Naive B cell (primary cell): ENCODE data around the gene SHROOM3. TPM values are rescaled to one million over a fixed set of nuclear protein-coding genes. Genes with fewer than 3 reads are reported as not detected.

Experiments used
- ATAC-seq, 2 donors: fragments of 150-1000 bp; cut with Tn5 transposase; 2 replicates each; pipeline ENCODE4 v1.10.0; 2021; ENCODE audit warnings: low read depth in 2 of 2, mild to moderate bottlenecking in 2 of 2, moderate library complexity in 2 of 2
- DNase-seq: peaks from one replicate; pipeline ENCODE4 v3.0.0; 2022
- H3K27ac Mint-ChIP-seq, 6 donors: one replicate each; pipeline ENCODE4 v1.8.0; 2020 to 2022; ENCODE audit warnings: mild to moderate bottlenecking in 6 of 6, mixed read lengths in 6 of 6, moderate library complexity in 5 of 6, inconsistent platforms in 2 of 6
- H3K27me3 Mint-ChIP-seq, 3 donors: one replicate each; pipeline ENCODE4 v1.8.0; 2021 to 2022; ENCODE audit warnings: mixed read lengths in 3 of 3, mild to moderate bottlenecking in 1 of 3
- H3K36me3 Mint-ChIP-seq, 2 donors: one replicate each; pipeline ENCODE4 v1.8.0; 2020 to 2022; ENCODE audit warnings: mixed read lengths in 2 of 2, inconsistent platforms in 1 of 2, mild to moderate bottlenecking in 1 of 2
- H3K4me1 Mint-ChIP-seq, 3 donors: one replicate each; pipeline ENCODE4 v1.8.0; 2020 to 2022; ENCODE audit warnings: mixed read lengths in 3 of 3, inconsistent platforms in 1 of 3, mild to moderate bottlenecking in 1 of 3, moderate library complexity in 1 of 3
- H3K4me3 Mint-ChIP-seq, 8 donors: one replicate each; pipeline ENCODE4 v1.8.0; 2020 to 2022; ENCODE audit warnings: mild to moderate bottlenecking in 8 of 8, mixed read lengths in 8 of 8, moderate library complexity in 8 of 8, inconsistent platforms in 2 of 8
- H3K9me3 Mint-ChIP-seq, 7 donors: one replicate each; pipeline ENCODE4 v1.8.0; 2020 to 2022; ENCODE audit warnings: mixed read lengths in 7 of 7, mild to moderate bottlenecking in 5 of 7, inconsistent platforms in 2 of 7, moderate library complexity in 1 of 7
- polyA plus RNA-seq, 6 donors: library from polyadenylated mRNA; unstranded; fragments of 300-500 nt; fragmentation: Illumina TruSeq; gene quantifications; one replicate each; pipeline ENCODE4 v1.2.3, GENCODE V29; 2021; ENCODE audit warnings: low read depth in 6 of 6

The SHROOM3 gene
- polyA plus RNA-seq, 6 donors from 2014 or later = 0.40 to 0.95 (median 0.69) TPM; not detected in 3

DNA sequence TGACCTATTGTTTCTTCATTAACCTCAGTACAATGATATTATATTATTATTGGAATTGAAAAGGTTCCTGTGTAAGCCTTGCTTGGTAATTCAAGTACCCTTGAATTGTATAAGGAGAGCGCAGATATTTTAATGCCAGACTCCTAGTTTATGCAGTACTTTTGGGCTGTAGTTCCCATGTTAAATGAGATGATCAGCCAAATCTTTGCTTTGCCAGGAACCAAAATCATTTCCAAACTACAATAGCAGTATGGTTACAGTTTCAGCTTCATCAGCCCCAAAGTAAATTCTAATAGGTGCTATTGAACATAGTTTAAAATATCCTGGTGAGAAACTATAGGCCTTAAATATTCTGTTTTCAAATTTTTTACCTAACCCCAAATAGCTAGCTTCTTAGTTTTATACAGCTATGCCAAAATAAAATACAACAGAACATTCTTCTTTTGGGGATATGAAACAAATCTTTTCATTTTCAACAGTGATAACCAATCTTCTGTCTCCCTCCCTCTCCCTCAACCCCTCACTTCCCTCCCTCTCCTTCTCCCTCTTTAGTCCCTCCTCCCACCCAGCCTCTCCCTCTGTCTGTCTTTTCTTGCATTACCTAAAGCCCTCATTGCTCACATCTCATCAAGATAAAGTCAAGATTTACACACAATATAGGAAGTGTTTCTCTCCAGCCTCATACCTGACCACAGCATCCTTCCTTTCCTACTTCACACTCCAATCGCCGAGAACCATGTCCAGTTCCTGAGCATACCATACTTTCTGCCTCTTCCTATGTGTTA lies 190.1 kb downstream of the SHROOM3 start:
- Mint-ChIP-seq H3K27ac (no peak overlapping the region), H3K27me3 (peaks cover 0 to 12% (median 0%) of the 10 kb centered on the region in 3 donors), H3K36me3 (no peaks in the 10 kb centered on the region), H3K4me3 (no peak overlapping the region), H3K9me3 (peaks cover 0 to 1% (median 0%) of the 10 kb centered on the region in 7 donors), H3K4me1 (no peaks in the 10 kb centered on the region)
- DNase-seq (no peak), ATAC-seq (no peak)

DNA sequence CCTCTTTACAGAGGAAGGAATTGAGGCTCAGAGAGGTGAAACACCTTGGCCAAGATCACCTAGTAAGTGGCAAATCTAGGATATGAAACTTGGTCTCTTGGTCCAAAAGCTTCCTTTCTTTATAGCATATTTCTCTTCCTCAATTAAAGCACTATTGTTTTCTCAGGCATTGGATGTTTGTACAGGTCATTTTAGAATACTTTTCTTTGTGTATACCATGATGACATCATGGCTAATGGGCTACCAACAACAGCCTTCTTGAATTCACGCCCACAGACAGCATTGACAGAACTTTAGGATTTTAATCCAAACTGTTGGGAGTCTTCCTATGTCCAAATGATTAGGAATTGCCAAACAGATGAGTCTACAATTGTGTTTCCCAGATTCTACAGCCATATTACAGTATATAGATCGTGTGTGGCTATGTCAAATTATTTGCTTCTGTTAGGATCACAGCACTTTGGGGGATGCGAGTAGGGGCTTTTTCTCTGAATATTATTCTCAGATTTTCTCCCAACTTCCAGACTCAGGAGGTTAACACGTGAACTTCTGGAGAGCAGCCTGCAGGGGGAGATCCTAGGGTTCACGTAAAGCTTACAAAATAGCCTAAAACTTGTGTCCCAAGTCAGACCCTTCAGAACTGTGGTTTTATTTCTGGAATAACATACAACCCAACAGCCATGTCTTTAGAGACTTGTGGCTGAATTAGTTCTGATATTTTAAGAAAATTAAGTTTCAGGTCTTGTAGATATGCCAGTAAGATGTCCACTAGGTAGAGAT lies 191.8 kb downstream of the SHROOM3 start:
- no peak for ATAC-seq
- H3K4me3 Mint-ChIP-seq = no peak overlapping the region

DNA sequence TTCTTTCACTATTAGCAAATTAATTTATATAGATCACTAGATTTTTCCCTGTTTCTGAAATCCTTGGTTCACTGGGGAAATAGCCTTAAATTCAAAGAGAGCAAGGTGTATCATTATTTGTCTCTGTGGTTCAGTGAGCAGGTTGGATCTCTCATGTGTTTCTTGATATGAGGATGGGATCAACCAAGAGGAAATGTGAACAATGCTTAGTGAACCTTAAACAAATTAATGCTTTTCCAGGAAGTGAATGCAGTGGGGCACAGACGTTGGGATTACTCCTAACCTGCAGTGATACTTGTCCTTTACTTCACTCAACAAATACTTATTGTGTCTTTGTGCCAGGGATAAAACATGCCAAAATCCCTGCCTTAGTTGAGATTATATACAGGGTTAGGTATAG lies 193.2 kb downstream of the SHROOM3 start:
- no peaks in the 10 kb centered on the region for H3K4me1 Mint-ChIP-seq
- DNase-seq = no peak
- peaks cover 0 to 22% (median 10%) of the 10 kb centered on the region in 3 donors for H3K27me3 Mint-ChIP-seq
- peaks cover 0 to 1% (median 0%) of the 10 kb centered on the region in 7 donors for H3K9me3 Mint-ChIP-seq
- no peak for ATAC-seq
- no peak overlapping the region for H3K4me3 Mint-ChIP-seq
- H3K27ac Mint-ChIP-seq = no peak overlapping the region
- no peaks in the 10 kb centered on the region for H3K36me3 Mint-ChIP-seq

More for the DNA sequence above, 191.8 kb downstream of the SHROOM3 start:
- H3K4me1 Mint-ChIP-seq = no peaks in the 10 kb centered on the region
- H3K27me3 Mint-ChIP-seq = peaks cover 0 to 17% (median 5%) of the 10 kb centered on the region in 3 donors
- no peak for DNase-seq
- H3K36me3 Mint-ChIP-seq = no peaks in the 10 kb centered on the region
- no peak overlapping the region for H3K27ac Mint-ChIP-seq
- peaks cover 0 to 1% (median 0%) of the 10 kb centered on the region in 7 donors for H3K9me3 Mint-ChIP-seq

DNA sequence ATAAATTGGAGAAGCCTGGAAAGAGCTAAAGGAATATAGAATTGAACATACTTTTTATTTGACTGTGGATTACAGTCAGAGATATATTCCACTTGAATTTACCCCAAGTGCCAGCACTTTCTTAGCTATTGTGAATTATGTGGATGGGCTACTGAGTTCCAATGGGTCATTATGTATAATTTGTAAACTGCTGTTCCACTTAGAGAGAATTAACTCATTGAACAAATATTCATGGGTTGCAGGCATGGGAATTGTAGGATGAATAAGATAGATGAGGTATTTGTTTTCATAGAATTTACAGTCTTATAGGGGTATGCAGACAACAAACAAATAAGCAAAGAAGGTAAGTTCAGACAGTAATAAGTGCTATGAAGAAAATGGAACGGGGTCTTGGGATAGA lies 195.7 kb downstream of the SHROOM3 start:
- Mint-ChIP-seq H3K27ac (no peak overlapping the region), H3K36me3 (no peaks in the 10 kb centered on the region), H3K9me3 (peaks cover 0 to 1% (median 0%) of the 10 kb centered on the region in 7 donors), H3K4me3 (no peak overlapping the region), H3K27me3 (peaks cover 0 to 25% (median 10%) of the 10 kb centered on the region in 3 donors), H3K4me1 (no peaks in the 10 kb centered on the region)
- ATAC-seq = no peak
- no peak for DNase-seq

DNA sequence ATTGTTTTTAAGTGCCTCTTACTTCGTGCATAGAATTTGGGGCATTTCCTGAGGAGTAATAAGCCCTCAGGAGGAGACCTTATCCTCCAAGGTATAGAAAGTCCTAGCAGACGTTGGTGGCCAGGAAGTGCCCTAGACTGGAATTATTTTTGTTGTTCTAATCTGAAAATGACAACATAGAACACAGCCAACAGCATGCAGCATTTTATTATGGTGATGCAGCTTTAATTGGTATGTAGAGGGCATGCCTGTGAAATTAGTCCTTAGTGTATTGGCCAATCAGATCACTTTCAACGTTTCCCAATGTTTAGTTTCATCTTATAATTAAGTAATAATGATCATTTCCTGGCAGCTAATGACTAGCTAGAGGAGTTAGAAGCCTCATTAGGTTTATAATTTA lies 199.2 kb downstream of the SHROOM3 start:
- H3K27me3 Mint-ChIP-seq = peaks cover 0 to 21% (median 10%) of the 10 kb centered on the region in 3 donors
- H3K27ac Mint-ChIP-seq = no peak overlapping the region
- DNase-seq (no peak), ATAC-seq (no peak)
- no peaks in the 10 kb centered on the region for H3K36me3 Mint-ChIP-seq
- peaks cover 0 to 1% (median 0%) of the 10 kb centered on the region in 7 donors for H3K9me3 Mint-ChIP-seq
- no peak overlapping the region for H3K4me3 Mint-ChIP-seq
- H3K4me1 Mint-ChIP-seq = no peaks in the 10 kb centered on the region

DNA sequence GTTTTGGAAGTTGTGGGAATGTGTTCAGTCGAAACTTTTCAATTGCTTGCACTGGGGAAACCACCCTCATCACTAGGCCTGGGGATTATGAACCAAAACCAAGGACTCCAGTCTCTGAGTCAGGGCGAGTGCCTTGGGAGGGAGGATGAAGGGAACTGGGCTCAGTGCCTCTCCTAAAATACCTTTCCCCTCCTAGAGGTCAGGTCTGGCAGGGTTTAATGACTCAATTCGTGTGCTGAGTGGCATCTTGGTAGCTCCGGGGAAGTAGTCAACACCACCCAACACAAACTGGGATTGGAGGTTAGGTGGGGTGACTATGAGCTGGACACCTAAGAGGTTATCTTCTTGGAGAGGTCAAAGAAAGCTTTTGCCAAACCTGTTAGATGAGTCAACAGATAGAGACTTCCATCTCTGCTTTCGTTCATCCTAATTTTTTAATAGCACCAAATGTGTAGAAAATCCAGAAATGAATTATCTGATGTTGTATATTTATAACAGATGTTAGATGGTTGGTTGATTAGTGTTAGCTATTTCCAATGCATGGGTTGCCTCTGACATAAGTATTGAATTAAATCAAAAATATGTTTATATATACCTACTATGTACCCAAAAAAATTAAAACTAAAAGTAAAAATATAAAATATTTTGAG lies 202.8 kb downstream of the SHROOM3 start:
- no peaks in the 10 kb centered on the region for H3K4me1 Mint-ChIP-seq
- no peaks in the 10 kb centered on the region for H3K36me3 Mint-ChIP-seq
- no peak overlapping the region for H3K4me3 Mint-ChIP-seq
- DNase-seq (no peak), ATAC-seq (no peak)
- H3K27me3 Mint-ChIP-seq = peaks cover 0 to 17% (median 8%) of the 10 kb centered on the region in 3 donors
- H3K9me3 Mint-ChIP-seq = no peaks in the 10 kb centered on the region
- H3K27ac Mint-ChIP-seq = no peak overlapping the region

DNA sequence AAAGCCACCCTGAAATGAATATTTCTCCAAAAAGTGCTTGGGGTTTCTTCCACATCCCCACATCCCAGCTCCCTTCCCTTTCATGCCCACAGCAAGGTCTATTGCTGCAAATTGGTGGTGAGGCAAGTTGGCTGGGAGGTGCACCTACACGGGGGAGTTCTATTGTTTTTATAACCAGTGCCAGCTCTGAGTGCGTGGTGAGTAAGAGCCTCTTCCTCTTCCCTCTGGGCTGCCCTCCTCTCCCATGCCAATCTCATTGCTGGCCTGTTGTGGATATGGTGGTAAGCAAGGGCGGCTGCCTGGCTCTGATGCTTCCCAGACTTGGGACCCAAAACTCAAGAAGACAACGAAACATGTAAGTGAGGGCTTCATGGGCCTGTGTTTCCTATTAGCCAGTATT lies 204.3 kb downstream of the SHROOM3 start:
- H3K9me3 Mint-ChIP-seq = no peaks in the 10 kb centered on the region
- H3K36me3 Mint-ChIP-seq = no peaks in the 10 kb centered on the region
- no peak overlapping the region for H3K27ac Mint-ChIP-seq
- H3K27me3 Mint-ChIP-seq = peaks cover 0 to 17% (median 8%) of the 10 kb centered on the region in 3 donors
- H3K4me1 Mint-ChIP-seq = no peaks in the 10 kb centered on the region
- ATAC-seq (no peak), DNase-seq (no peak)
- H3K4me3 Mint-ChIP-seq = no peak overlapping the region

DNA sequence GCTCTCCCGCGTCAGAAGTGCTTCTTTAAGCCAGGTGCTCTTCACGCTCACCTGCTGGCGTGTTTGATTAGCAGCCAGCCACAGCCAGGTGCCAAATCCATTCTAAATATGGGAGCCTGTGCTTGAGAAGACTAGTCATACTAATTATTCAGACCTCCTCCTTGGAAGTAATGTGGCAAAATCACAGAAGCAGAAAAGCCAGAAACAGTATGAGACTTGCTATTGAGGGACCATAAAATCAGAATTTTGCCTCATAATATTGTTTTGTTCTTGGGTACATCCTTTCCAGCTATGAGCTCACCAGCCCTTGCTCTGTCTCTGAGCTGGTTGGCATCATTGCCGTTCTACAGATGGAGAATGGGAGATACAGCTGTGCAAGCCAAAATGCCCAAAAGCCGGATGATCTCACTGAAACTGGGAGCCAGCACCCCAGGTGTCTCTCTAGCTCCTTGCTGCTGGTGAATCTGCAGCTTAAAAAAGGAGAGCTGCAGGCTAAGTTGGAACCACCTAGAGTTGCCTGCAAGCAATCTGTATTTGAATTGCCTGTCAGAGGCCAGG lies 205.4 kb downstream of the SHROOM3 start:
- Mint-ChIP-seq H3K4me3 (no peak overlapping the region), H3K4me1 (no peaks in the 10 kb centered on the region), H3K36me3 (no peaks in the 10 kb centered on the region), H3K9me3 (no peaks in the 10 kb centered on the region), H3K27ac (no peak overlapping the region), H3K27me3 (peaks cover 0 to 13% (median 8%) of the 10 kb centered on the region in 3 donors)
- no peak for ATAC-seq
- DNase-seq = no peak

DNA sequence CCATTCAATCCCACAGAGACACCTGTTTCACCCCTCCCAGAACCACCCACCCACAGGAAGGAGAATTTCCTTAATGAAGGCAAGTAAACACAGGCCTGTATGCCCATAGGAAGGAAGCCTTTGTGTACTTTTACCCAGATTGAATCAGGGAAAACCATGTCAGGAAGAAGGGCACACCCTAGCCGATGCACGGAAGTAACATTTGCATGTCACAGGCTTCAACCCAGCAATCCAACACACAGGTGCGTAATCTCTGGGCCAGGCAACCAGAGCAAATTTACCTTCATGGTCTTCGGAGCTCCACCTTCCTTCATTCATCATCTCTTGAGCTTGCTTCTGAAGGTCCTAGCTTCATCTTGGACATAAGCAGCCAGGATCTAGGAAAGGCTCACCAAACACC lies 206.3 kb downstream of the SHROOM3 start:
- Mint-ChIP-seq H3K4me1 (no peaks in the 10 kb centered on the region), H3K36me3 (no peaks in the 10 kb centered on the region), H3K27me3 (peaks cover 6 to 15% (median 8%) of the 10 kb centered on the region in 3 donors), H3K9me3 (peaks cover 0 to 1% (median 0%) of the 10 kb centered on the region in 7 donors), H3K27ac (no peak overlapping the region), H3K4me3 (no peak overlapping the region)
- ATAC-seq (no peak), DNase-seq (no peak)

DNA sequence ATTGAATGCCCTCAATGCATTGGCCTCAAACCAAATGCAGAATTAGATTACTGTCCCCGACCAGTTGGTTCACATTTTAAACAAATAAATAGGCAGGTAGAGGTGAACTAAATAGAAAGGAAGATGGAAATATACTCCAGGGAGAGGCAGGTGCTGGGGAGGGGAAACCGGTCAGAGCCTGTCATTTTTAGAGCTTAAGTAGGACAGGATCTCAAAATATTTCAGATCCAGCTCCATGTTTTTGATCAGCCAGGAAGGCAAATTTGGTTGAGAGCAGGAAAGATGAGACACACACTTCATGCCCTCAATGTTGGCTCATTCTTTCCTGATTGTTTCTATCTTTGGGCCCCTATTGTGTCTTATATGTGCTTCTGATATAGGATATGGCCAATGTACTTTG lies 206.7 kb downstream of the SHROOM3 start:
- H3K27ac Mint-ChIP-seq = no peak overlapping the region
- DNase-seq = no peak
- ATAC-seq = no peak
- peaks cover 0 to 1% (median 0%) of the 10 kb centered on the region in 7 donors for H3K9me3 Mint-ChIP-seq
- H3K36me3 Mint-ChIP-seq = no peaks in the 10 kb centered on the region
- H3K27me3 Mint-ChIP-seq = peaks cover 8 to 17% (median 11%) of the 10 kb centered on the region in 3 donors
- no peak overlapping the region for H3K4me3 Mint-ChIP-seq
- H3K4me1 Mint-ChIP-seq = no peaks in the 10 kb centered on the region

DNA sequence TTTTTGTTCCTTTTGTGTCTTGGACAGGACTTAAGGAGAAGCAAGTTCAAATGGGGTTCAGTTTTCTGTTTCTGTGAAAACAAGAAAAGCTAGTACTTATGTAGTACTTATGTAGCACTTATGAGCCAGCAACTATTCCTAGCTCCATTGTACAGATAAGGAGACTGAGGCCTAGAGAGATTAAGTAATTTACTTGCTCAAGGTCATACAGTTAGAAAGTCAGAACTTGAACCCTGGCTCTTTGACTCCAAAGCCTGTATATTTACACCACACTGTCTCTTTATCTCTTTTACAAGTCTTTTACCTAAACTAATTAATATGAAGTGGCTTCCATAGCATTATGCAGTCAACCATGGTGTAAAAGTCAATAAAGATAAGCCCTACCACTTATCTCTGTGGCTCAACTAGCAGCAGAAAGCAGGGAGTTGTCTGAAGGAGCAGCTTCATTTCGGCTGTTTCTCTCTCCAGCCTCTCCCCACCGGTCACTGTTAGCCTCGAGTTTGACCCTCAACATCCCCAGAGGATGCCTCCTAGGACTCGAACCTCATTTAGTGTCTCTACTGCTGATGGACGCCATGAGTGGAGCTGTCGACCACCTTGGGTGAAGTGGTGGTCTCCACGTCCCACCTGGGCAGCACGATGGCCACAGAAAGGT lies 209.9 kb downstream of the SHROOM3 start:
- peaks cover 0 to 4% (median 1%) of the 10 kb centered on the region in 7 donors for H3K9me3 Mint-ChIP-seq

DNA sequence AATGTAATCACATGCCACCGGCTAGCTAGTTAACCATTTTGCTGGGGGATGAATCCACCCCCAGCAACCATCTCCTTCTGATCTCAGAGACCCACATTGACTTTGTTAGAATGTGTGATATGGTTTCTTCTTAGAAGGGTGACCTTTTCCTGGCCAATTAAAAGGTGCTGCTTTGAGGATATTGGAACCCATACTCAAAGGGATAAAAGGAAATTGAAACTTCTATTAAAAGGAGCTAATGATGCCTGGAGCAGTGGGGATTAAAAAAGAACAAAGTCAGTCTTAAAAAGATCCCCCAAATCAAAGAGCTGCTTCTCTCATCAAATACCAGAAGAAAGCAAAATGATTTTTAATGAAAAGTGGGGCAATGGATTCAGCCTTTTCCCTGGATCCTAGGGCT lies 214.1 kb downstream of the SHROOM3 start:
- ATAC-seq (no peak), DNase-seq (no peak)
- no peaks in the 10 kb centered on the region for H3K36me3 Mint-ChIP-seq
- peaks cover 0 to 17% (median 9%) of the 10 kb centered on the region in 3 donors for H3K27me3 Mint-ChIP-seq
- no peaks in the 10 kb centered on the region for H3K4me1 Mint-ChIP-seq
- H3K27ac Mint-ChIP-seq = no peak overlapping the region
- H3K9me3 Mint-ChIP-seq = peaks cover 0 to 8% (median 5%) of the 10 kb centered on the region in 7 donors
- no peak overlapping the region for H3K4me3 Mint-ChIP-seq

More for the DNA sequence above, 209.9 kb downstream of the SHROOM3 start:
- Mint-ChIP-seq H3K27me3 (peaks cover 8 to 21% (median 17%) of the 10 kb centered on the region in 3 donors), H3K4me1 (no peaks in the 10 kb centered on the region), H3K36me3 (no peaks in the 10 kb centered on the region), H3K27ac (no peak overlapping the region), H3K4me3 (no peak overlapping the region)
- DNase-seq = no peak
- ATAC-seq = no peak

DNA sequence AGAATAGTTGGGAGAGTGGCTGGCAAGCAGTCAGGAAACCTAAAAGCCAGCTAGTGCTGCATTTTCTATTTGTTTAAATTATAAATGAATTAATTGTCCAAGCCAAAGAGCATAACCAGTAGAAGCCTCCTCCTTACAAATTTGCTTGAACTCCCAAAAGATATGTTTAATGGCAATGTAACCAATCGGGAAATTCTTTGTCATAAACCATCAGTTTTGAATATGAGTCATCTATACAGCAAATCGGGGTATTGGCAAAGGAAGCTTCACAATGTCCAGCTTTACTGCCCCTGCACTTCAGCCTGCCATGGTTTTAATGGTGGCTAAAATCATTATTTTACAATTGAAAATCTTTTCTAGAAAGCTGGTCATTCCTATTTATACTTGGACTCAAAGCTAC lies 216.6 kb downstream of the SHROOM3 start:
- Mint-ChIP-seq H3K9me3 (peaks cover 0 to 8% (median 4%) of the 10 kb centered on the region in 7 donors), H3K4me1 (no peaks in the 10 kb centered on the region), H3K27me3 (peaks cover 0 to 8% (median 5%) of the 10 kb centered on the region in 3 donors), H3K36me3 (no peaks in the 10 kb centered on the region), H3K4me3 (no peak overlapping the region), H3K27ac (no peak overlapping the region)
- ATAC-seq (no peak), DNase-seq (no peak)
